ENCODE measurements around the gene SDC3.

SDC3 gene

DNA sequence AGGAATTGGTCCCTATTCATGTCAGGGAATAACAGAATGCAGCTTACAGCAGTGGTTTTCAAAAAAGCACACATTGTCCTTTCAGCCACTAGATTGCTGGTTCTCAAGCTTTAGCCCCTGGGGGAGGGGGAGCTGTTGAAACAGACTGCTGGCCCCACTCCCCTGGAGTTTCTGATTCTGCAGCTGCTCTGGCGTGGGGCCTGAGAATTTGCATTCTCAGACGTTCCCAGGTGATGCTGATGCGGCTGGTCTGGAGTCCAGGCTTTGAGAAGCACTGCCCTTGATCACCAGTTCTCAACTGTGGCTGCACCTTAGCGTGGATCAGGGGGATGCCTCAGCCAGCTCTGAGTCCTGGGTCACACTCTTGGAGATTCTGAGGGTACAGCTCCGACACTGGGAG is 88.3 kb downstream of the SDC3 start:
- no peak for DNase-seq (ENCODE audit: low read depth)
- TF ChIP-seq, protein P1, sequence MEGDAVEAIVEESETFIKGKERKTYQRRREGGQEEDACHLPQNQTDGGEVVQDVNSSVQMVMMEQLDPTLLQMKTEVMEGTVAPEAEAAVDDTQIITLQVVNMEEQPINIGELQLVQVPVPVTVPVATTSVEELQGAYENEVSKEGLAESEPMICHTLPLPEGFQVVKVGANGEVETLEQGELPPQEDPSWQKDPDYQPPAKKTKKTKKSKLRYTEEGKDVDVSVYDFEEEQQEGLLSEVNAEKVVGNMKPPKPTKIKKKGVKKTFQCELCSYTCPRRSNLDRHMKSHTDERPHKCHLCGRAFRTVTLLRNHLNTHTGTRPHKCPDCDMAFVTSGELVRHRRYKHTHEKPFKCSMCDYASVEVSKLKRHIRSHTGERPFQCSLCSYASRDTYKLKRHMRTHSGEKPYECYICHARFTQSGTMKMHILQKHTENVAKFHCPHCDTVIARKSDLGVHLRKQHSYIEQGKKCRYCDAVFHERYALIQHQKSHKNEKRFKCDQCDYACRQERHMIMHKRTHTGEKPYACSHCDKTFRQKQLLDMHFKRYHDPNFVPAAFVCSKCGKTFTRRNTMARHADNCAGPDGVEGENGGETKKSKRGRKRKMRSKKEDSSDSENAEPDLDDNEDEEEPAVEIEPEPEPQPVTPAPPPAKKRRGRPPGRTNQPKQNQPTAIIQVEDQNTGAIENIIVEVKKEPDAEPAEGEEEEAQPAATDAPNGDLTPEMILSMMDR (conservative IDR thresholded peaks at IDR 0.05; ENCODE audit: control insufficient read depth, insufficient read depth, low read depth, low read length): no peak
- no peak overlapping the region for H3K4me3 ChIP-seq (ENCODE audit: control insufficient read depth, low read depth, low read length)
